PC-3 (cell line): ENCODE data around the gene FNDC10.

Experiments
- CTCF ChIP-seq: fragments of 300-600 bp; sonication (generic); conservative IDR thresholded peaks from 2 replicates; pipeline ENCODE4 v1.5.1; 2017; ENCODE audit warnings: antibody characterized with exemption, low read depth, mild to moderate bottlenecking, low read length
- EZH2 ChIP-seq: fragments of 300-600 bp; sonication (generic); IDR thresholded peaks from one replicate; pipeline ENCODE4 v1.6.1; 2017; ENCODE audit warnings: antibody characterized with exemption, mild to moderate bottlenecking, low read length; ENCODE audit not compliant: unreplicated experiment
- EZH2phosphoT487 ChIP-seq: fragments of 300-600 bp; sonication (generic); IDR thresholded peaks from 2 replicates; pipeline ENCODE4 v1.6.1; 2018; ENCODE audit warnings: mild to moderate bottlenecking, antibody characterized with exemption, low read length, borderline replicate concordance

GRCh38 chr1:1574721-1575537, 25.0 kb downstream of the FNDC10 start, which contains the start of gene SSU72:
- no peak for TF ChIP-seq CTCF
- TF ChIP-seq EZH2phosphoT487 = no peak
- TF ChIP-seq EZH2 = no peak
